NT2/D1 (cell line): ENCODE data around the gene ROBO1.

Source experiments
- YY1 ChIP-seq: IDR thresholded peaks from 2 replicates; pipeline ENCODE4 v1.6.1; 2011; ENCODE audit not compliant: insufficient read length, insufficient read depth
- ZNF274 ChIP-seq: IDR thresholded peaks from 2 replicates; pipeline ENCODE4 v1.6.1; 2011; ENCODE audit warnings: mild to moderate bottlenecking, low read depth, low read length

GRCh38 chr3:79809106-79809505 is 41.3 kb upstream of the ROBO1 start:
- no peak for TF ChIP-seq ZNF274
- TF ChIP-seq YY1 = no peak
